Muscle layer of duodenum (tissue), 2 donors: ENCODE data around the gene SEMG1.

Source experiments
- H3K27ac ChIP-seq: one replicate; pipeline ENCODE4 v1.7.0; 2013; ENCODE audit warnings: mild to moderate bottlenecking, low read length
- H3K27me3 ChIP-seq: one replicate; pipeline ENCODE4 v1.7.0; 2013; ENCODE audit warnings: low read depth, mild to moderate bottlenecking, control low read depth, low read length
- H3K36me3 ChIP-seq, 2 donors: one replicate each; pipeline ENCODE4 v1.7.0; 2013; ENCODE audit warnings: low read length in 2 of 2, control low read depth in 1 of 2, mild to moderate bottlenecking in 1 of 2; ENCODE audit not compliant: insufficient read depth in 2 of 2, control insufficient read depth in 1 of 2
- H3K4me1 ChIP-seq, 2 donors: one replicate each; pipeline ENCODE4 v1.7.0; 2013; ENCODE audit warnings: low read length in 2 of 2, mild to moderate bottlenecking in 2 of 2, control low read depth in 1 of 2, moderate library complexity in 1 of 2; ENCODE audit not compliant: insufficient read depth in 2 of 2, control insufficient read depth in 1 of 2
- H3K4me3 ChIP-seq, 2 donors: one replicate each; pipeline ENCODE4 v1.7.0; 2013; ENCODE audit warnings: low read length in 2 of 2, low read depth in 1 of 2, mild to moderate bottlenecking in 1 of 2
- H3K9me3 ChIP-seq, 2 donors: one replicate each; pipeline ENCODE4 v1.7.0; 2013; ENCODE audit warnings: low read length in 2 of 2, control low read depth in 1 of 2, mild to moderate bottlenecking in 1 of 2; ENCODE audit not compliant: control insufficient read depth in 1 of 2
- donor health status: healthy.

The SEMG1 gene

DNA sequence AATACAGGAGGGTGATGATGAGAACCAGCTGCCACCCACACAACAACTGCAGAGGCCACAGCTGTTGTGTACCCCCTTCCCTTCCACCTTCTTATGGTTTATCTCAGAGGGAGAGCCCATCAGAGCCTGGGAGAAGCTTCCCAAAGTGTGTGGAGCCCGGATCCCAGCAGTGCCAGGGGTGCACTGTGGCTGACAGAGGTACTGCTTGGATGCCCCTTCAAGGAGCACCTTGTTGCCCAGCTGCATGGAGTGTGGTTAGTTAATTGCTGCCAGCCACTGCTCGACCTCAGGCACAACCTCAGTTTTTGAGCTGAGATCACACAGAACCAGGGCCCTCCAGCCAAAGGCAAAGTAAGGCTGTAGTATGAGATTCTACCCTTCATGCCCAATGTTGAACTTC lies 19.1 kb upstream of the SEMG1 start:
- no peak overlapping the region for H3K27ac ChIP-seq
- no peaks in the 10 kb centered on the region for H3K27me3 ChIP-seq
- no peaks in the 10 kb centered on the region for H3K36me3 ChIP-seq
- H3K4me1 ChIP-seq, result no peaks in the 10 kb centered on the region
- H3K4me3 ChIP-seq, result no peak overlapping the region
- no peaks in the 10 kb centered on the region for H3K9me3 ChIP-seq

DNA sequence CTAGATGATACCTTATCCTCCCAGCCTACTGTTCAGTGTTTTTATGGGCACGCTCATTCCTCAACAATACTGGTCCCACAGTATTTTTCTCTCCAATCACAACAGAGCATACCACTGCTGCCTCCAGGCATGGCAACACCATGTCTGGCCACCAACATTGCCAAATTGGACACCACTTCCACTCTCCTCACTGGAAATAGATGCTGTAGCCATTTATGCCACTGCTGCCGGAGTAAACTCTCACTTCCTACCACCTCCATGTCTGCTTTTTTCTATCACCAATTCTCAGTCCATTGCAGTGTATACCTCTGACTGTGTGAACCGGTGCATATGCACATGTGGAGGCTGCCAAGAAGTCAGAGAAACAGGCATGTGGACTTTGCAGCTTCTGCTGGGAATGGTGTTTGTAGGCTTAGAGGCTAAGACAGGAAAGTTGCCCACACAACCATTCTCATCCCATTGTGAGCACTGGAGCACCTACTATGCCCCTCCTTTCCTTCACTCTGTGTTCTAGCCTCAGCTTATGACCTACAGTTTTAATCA lies 17.7 kb upstream of the SEMG1 start:
- Histone ChIP-seq H3K27ac (no peak overlapping the region), H3K9me3 (no peaks in the 10 kb centered on the region), H3K4me1 (no peaks in the 10 kb centered on the region), H3K4me3 (no peak overlapping the region), H3K36me3 (no peaks in the 10 kb centered on the region), H3K27me3 (no peaks in the 10 kb centered on the region)

DNA sequence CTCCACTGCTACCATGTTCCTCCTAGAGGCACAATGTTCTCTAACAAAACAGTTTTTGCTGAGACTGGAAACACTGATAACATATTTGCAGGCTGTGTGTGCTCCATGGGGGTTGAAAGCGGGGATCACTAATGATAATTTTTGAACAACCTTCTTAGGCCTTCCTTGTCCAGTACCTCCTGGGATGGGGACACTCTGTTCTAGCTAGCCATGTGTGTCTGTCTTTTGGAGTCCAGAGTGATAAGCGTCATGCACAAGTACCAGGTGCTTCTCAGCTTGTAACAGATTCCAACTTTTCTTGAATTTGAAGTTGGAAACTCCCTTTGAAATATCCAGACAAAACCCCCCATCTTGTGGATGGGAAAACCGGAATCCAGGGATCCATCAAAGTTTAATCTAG lies 17.0 kb upstream of the SEMG1 start:
- Histone ChIP-seq H3K4me1 (no peaks in the 10 kb centered on the region), H3K27ac (no peak overlapping the region), H3K36me3 (no peaks in the 10 kb centered on the region), H3K27me3 (no peaks in the 10 kb centered on the region), H3K9me3 (no peaks in the 10 kb centered on the region), H3K4me3 (no peak overlapping the region)

DNA sequence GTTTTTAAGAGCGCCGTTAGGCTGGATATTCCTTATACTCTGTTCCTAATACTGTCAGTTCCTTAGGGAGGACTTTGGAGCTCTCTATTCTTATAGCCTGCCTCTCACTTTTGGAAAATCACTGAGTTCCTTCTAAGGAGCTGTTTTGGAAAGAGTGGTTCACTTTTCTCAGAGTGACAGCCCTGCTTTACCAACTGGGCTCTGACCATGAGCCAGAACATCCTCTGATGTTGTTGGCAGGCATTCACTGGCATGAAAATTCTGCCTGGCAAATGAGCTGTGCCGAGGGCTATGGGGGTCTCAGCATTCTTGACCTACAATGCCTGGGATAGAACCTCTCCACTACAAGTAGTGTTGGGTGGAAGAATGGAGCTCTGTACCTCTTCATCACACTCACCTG lies 14.9 kb upstream of the SEMG1 start:
- Histone ChIP-seq H3K27me3 (no peaks in the 10 kb centered on the region), H3K4me3 (no peak overlapping the region), H3K4me1 (no peaks in the 10 kb centered on the region), H3K36me3 (no peaks in the 10 kb centered on the region), H3K9me3 (no peaks in the 10 kb centered on the region), H3K27ac (no peak overlapping the region)

GRCh38 chr20:45193331-45193730 lies 13.5 kb upstream of the SEMG1 start:
- Histone ChIP-seq H3K9me3 (no peaks in the 10 kb centered on the region), H3K36me3 (no peaks in the 10 kb centered on the region), H3K27ac (no peak overlapping the region), H3K27me3 (no peaks in the 10 kb centered on the region), H3K4me3 (no peak overlapping the region), H3K4me1 (no peaks in the 10 kb centered on the region)

DNA sequence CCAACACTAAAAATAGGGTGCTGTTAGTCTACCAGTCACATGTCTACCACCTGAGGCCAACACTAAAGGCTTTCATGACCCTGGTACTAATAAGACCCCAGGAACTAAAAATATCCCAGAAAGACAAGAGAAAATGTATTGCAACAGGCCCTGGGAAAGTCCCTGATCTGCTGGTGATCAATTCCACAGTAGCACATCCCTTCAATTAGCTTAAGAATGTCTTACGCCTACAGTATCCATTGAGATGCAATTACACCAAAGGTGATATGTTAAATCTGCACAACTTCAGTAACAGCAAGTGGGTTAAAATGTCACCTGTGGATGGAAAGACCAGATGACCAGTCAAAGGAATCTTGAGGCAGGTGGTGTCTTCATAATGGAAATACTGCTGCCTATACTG lies 3.1 kb downstream of the SEMG1 start:
- Histone ChIP-seq H3K36me3 (no peaks in the 10 kb centered on the region), H3K9me3 (no peaks in the 10 kb centered on the region), H3K4me1 (no peaks in the 10 kb centered on the region), H3K27me3 (no peaks in the 10 kb centered on the region), H3K27ac (no peak overlapping the region), H3K4me3 (no peak overlapping the region)

DNA sequence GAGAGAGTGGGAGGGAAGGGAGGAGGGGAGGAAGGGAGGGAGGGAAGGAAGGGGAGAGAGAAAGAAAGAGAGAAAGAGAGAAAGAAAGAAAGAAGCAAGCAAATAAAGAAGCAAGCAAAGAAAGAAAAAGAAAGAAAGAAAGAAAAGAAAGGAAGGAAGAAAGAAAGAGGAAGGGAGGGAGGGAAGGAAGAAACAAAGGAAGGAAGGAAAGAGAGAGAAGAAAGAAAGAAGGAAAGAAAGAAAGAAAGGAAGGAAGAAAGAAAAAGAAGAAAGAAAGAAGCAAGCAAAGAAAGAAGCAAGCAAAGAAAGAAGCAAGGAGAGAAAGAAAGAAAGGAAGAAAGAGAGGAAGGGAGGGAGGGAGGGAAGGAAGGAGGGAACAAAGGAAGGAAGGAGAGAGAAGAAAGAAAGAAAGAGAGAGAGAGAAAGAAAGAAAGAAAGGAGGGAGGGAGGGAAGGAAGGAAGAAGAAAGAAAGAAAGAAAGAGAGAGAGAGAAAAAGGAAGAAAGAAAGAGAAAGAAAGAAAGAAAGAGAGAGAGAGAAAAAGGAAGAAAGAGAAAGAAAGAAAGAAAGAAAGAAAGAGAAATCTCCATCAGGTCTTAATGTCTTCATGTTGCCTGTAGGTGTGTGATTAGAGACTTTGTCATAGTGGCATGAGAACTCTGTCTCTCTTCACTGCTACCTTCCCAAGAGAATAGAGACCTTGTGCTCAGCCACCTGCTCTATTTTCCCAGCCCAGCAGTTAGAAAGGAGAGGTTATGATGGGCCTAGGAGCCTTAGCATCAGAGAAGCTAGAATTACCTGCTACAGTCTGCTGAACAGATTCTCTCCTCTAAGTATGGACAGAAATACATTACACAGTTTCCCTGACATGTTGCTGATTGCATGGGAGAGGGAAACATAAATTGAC lies 5.0 kb downstream of the SEMG1 start:
- Histone ChIP-seq H3K36me3 (no peaks in the 10 kb centered on the region), H3K27ac (no peak overlapping the region), H3K4me3 (no peak overlapping the region)

DNA sequence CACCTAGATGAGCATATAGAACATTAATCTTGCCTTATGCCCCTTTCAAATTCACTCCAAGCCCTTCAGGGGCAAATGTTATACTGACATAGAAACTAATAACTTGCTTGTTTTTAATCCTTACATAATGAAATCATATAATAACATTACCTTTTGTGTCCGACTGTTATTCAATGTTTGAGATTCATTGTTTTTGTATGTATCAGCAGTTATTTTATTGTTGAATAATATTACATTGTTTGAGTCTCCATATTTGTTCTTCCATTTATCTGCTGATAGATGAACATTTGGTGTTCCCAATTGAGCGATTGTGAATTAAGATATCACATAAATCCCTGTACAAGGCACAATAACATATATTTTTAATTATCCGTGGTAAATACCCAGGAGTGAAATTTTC lies 6.0 kb downstream of the SEMG1 start:
- H3K36me3 ChIP-seq, result no peaks in the 10 kb centered on the region
- no peaks in the 10 kb centered on the region for H3K27me3 ChIP-seq

More for the DNA sequence above, 5.0 kb downstream of the SEMG1 start:
- Histone ChIP-seq H3K4me1 (no peaks in the 10 kb centered on the region), H3K9me3 (no peaks in the 10 kb centered on the region), H3K27me3 (no peaks in the 10 kb centered on the region)

DNA sequence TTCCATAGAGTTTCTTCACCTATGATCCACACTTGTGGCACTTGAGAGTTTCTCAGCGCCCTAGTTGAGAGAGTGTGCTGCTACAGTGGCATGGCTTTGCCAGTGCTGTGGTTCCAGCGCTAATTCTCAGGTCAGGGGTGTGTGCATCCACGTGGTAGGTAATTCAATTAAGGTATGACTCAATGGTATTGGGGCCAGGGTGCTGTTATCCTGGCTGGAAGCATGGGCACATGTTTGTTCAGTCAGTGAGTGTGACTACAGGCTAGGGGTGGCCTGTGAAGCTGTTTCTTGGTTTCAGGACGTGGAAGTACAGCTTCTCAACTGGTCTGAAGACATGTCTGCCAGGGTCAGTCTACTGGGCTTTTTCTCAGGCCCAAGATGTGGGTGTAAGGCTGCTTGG lies 11.3 kb downstream of the SEMG1 start:
- H3K27me3 ChIP-seq, result no peaks in the 10 kb centered on the region
- no peaks in the 10 kb centered on the region for H3K4me1 ChIP-seq
- H3K9me3 ChIP-seq, result no peaks in the 10 kb centered on the region
- no peaks in the 10 kb centered on the region for H3K36me3 ChIP-seq
- no peak overlapping the region for H3K27ac ChIP-seq
- H3K4me3 ChIP-seq, result no peak overlapping the region

More for the DNA sequence above, 6.0 kb downstream of the SEMG1 start:
- H3K9me3 ChIP-seq, result no peaks in the 10 kb centered on the region
- no peak overlapping the region for H3K27ac ChIP-seq
- no peaks in the 10 kb centered on the region for H3K4me1 ChIP-seq
- no peak overlapping the region for H3K4me3 ChIP-seq

DNA sequence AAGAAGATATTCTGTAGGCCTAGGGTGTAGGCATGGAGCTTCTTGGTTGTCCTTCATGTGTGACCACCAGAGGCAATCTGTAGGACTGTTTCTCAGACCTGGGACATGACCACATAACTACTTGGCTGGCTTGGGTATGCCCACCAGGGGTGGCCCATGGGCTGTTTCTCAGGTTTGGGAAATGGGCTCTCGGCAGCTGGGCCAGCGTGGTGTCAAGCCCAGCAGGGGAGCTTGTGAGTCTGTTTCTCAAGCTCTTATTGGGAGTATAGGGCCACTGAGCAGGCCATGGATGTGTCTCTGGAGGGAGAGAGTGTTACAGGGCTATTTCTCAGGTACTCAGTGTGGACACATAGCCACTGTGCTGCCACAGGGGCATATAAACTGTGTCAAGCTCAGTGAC lies 11.8 kb downstream of the SEMG1 start:
- Histone ChIP-seq H3K4me3 (no peak overlapping the region), H3K27ac (no peak overlapping the region), H3K9me3 (no peaks in the 10 kb centered on the region), H3K27me3 (no peaks in the 10 kb centered on the region), H3K36me3 (no peaks in the 10 kb centered on the region), H3K4me1 (no peaks in the 10 kb centered on the region)

GRCh38 chr20:45221076-45221475 lies 14.2 kb downstream of the SEMG1 start, which contains the start of gene SEMG2:
Gene SEMG2, plus strand, starts transcription at chr20:45221373. Its CDS starts 17 bp downstream, at chr20:45221390.
- no peak within 1 kb of the TSS for H3K4me3 ChIP-seq
- no peaks in the 10 kb centered on the region for H3K4me1 ChIP-seq
- H3K36me3 ChIP-seq, result no peaks in the 10 kb centered on the region
- no peak within 1 kb of the TSS for H3K27ac ChIP-seq
- H3K9me3 ChIP-seq, result no peaks in the 10 kb centered on the region
- peaks cover 4% of the 10 kb centered on the region for H3K27me3 ChIP-seq
